Prostate gland (tissue), 2 donors: ENCODE data around the gene LMO7.

ENCODE experiments used
- CTCF ChIP-seq, 4 experiments: fragments of 200-600 bp in 2 of 4; fragments of 450-650 bp in 2 of 4; sonication (generic) in 2 of 4; IDR thresholded peaks; 1 replicate in 3 of 4; 2 replicates in 1 of 4; pipeline ENCODE4 v1.5.1; 2016 to 2019; ENCODE audit warnings: antibody characterized with exemption in 4 of 4, mild to moderate bottlenecking in 2 of 4, moderate library complexity in 2 of 4
- POLR2A ChIP-seq: fragments of 450-650 bp; IDR thresholded peaks from one replicate; pipeline ENCODE4 v1.6.1; 2016; ENCODE audit warnings: antibody characterized with exemption, mild to moderate bottlenecking
- POLR2AphosphoS5 ChIP-seq: sonication (generic); formaldehyde crosslinking; IDR thresholded peaks from one replicate; pipeline ENCODE4 v1.6.1; 2017; ENCODE audit warnings: antibody characterized with exemption

- TF ChIP-seq CTCF (IDR thresholded peaks at IDR 0.05), result no peak
- no peak for TF ChIP-seq POLR2AphosphoS5
- no peak for TF ChIP-seq POLR2A
Observed at GRCh38 chr13:75857291-75857690, 221.2 kb downstream of the LMO7 start.
